Activated T-helper 1 cell treated with anti-CD3 and anti-CD28 coated beads, Interleukin-12 subunit alpha, Interleukin-12 subunit beta, Interleukin-2, Interleukin-4 antibody, amounts not matched to agents 30 ng/mL and 10 ng/mL and 1 ng/mL, durations not matched to agents 14 hours and 24 hours and 36 hours (primary cell): ENCODE results near the gene DNM3. TPM values are rescaled to one million over a fixed set of nuclear protein-coding genes. Genes with fewer than 3 reads are reported as not detected.

Experiments
- DNase-seq: peaks from one replicate; pipeline ENCODE4 v3.0.0; 2021; ENCODE audit warnings: low spot score
- H3K27ac Mint-ChIP-seq: one replicate; pipeline ENCODE4 v1.8.0; 2021; ENCODE audit warnings: mild to moderate bottlenecking, mixed read lengths
- H3K27me3 Mint-ChIP-seq: one replicate; pipeline ENCODE4 v1.8.0; 2022; ENCODE audit warnings: mild to moderate bottlenecking, moderate library complexity, mixed read lengths; ENCODE audit not compliant: insufficient read depth
- H3K36me3 Mint-ChIP-seq: one replicate; pipeline ENCODE4 v1.8.0; 2021; ENCODE audit warnings: low read depth, mixed read lengths
- H3K4me1 Mint-ChIP-seq: one replicate; pipeline ENCODE4 v1.8.0; 2021; ENCODE audit warnings: low read depth, mixed read lengths
- H3K4me3 Mint-ChIP-seq: one replicate; pipeline ENCODE4 v1.8.0; 2021; ENCODE audit warnings: mild to moderate bottlenecking, moderate library complexity, mixed read lengths
- H3K9me3 Mint-ChIP-seq: one replicate; pipeline ENCODE4 v1.8.0; 2021; ENCODE audit warnings: mixed read lengths
- intact Hi-C: fragments of 100-400 bp; cut with micrococcal nuclease; formaldehyde crosslinking; loops from one replicate; pipeline ENCODE4 v1.15.1; 2024
- total RNA-seq: library from RNA; stranded (reverse); gene quantifications from 2 replicates; pipeline ENCODE4 v1.2.3, GENCODE V29; 2022

Gene DNM3
- total RNA-seq, 1 donor from 2014 or later, result 0.62 TPM

- H3K9me3 Mint-ChIP-seq, result no peaks in the 10 kb centered on the region
- intact Hi-C loops, result no loop called here
- H3K27ac Mint-ChIP-seq, result no peak overlapping the region
Measured at GRCh38 chr1:172388490-172388889, 547.2 kb downstream of the DNM3 start.

GRCh38 chr1:172390301-172390682, 549.0 kb downstream of the DNM3 start:
- Mint-ChIP-seq H3K4me1 (peaks cover 29% of the 10 kb centered on the region), H3K36me3 (peaks cover 5% of the 10 kb centered on the region), H3K27me3 (peaks cover 20% of the 10 kb centered on the region), H3K9me3 (no peaks in the 10 kb centered on the region), H3K4me3 (no peak overlapping the region), H3K27ac (no peak overlapping the region)
- intact Hi-C loops, result no loop called here
- no peak for DNase-seq

More at GRCh38 chr1:172388490-172388889, 547.2 kb downstream of the DNM3 start:
- peaks cover 3% of the 10 kb centered on the region for H3K36me3 Mint-ChIP-seq
- DNase-seq, result no peak
- H3K4me1 Mint-ChIP-seq, result peaks cover 12% of the 10 kb centered on the region
- peaks cover 20% of the 10 kb centered on the region for H3K27me3 Mint-ChIP-seq
- no peak overlapping the region for H3K4me3 Mint-ChIP-seq

- Mint-ChIP-seq H3K36me3 (peaks cover 5% of the 10 kb centered on the region), H3K9me3 (no peaks in the 10 kb centered on the region), H3K4me1 (peaks cover 29% of the 10 kb centered on the region), H3K27me3 (peaks cover 20% of the 10 kb centered on the region), H3K4me3 (no peak overlapping the region), H3K27ac (no peak overlapping the region)
- intact Hi-C loops, result no loop called here
- DNase-seq, result no peak
Measured at GRCh38 chr1:172390683-172391551, 549.6 kb downstream of the DNM3 start.

GRCh38 chr1:172391976-172392375, 550.7 kb downstream of the DNM3 start:
- Mint-ChIP-seq H3K4me1 (peaks cover 30% of the 10 kb centered on the region), H3K27me3 (peaks cover 20% of the 10 kb centered on the region), H3K36me3 (peaks cover 5% of the 10 kb centered on the region), H3K27ac (no peak overlapping the region), H3K9me3 (no peaks in the 10 kb centered on the region), H3K4me3 (no peak overlapping the region)
- intact Hi-C loops, result no loop called here
- DNase-seq, result no peak

- no peak overlapping the region for H3K27ac Mint-ChIP-seq
- peaks cover 20% of the 10 kb centered on the region for H3K27me3 Mint-ChIP-seq
- H3K4me3 Mint-ChIP-seq, result no peak overlapping the region
- intact Hi-C loops, result no loop called here
- DNase-seq, result no peak
- no peaks in the 10 kb centered on the region for H3K9me3 Mint-ChIP-seq
- peaks cover 44% of the 10 kb centered on the region for H3K4me1 Mint-ChIP-seq
- H3K36me3 Mint-ChIP-seq, result peaks cover 5% of the 10 kb centered on the region
Measured at GRCh38 chr1:172393354-172393753, 552.1 kb downstream of the DNM3 start.

GRCh38 chr1:172394141-172394751, 552.9 kb downstream of the DNM3 start:
- peak; percentile 68 for DNase-seq
- Mint-ChIP-seq H3K36me3 (peaks cover 5% of the 10 kb centered on the region), H3K27me3 (peaks cover 20% of the 10 kb centered on the region), H3K4me1 (peaks cover 52% of the 10 kb centered on the region), H3K27ac (peak overlapping the region; percentile 40), H3K4me3 (peak overlapping the region; percentile 27), H3K9me3 (no peaks in the 10 kb centered on the region)
- intact Hi-C loops, result loop anchor here (1.0 kb wide), 5 partner anchors 13 to 213 kb away; no protein-coding TSS in a partner anchor

- DNase-seq, result no peak
- intact Hi-C loops, result loop anchor here (1.0 kb wide), 5 partner anchors 14 to 214 kb away; no protein-coding TSS in a partner anchor
- peaks cover 58% of the 10 kb centered on the region for H3K4me1 Mint-ChIP-seq
- peaks cover 5% of the 10 kb centered on the region for H3K36me3 Mint-ChIP-seq
- peak overlapping the region; percentile 32 for H3K27ac Mint-ChIP-seq
- H3K4me3 Mint-ChIP-seq, result peak overlapping the region; percentile 27
- peaks cover 17% of the 10 kb centered on the region for H3K27me3 Mint-ChIP-seq
- no peaks in the 10 kb centered on the region for H3K9me3 Mint-ChIP-seq
Measured at GRCh38 chr1:172394811-172395210, 553.5 kb downstream of the DNM3 start.

GRCh38 chr1:172395576-172395975, 554.3 kb downstream of the DNM3 start:
- intact Hi-C loops, result no loop called here
- Mint-ChIP-seq H3K9me3 (no peaks in the 10 kb centered on the region), H3K36me3 (peaks cover 5% of the 10 kb centered on the region), H3K27me3 (peaks cover 15% of the 10 kb centered on the region), H3K4me1 (peaks cover 65% of the 10 kb centered on the region), H3K4me3 (no peak overlapping the region), H3K27ac (no peak overlapping the region)
- no peak for DNase-seq

GRCh38 chr1:172397221-172397620, 555.9 kb downstream of the DNM3 start:
- Mint-ChIP-seq H3K4me1 (peaks cover 62% of the 10 kb centered on the region), H3K4me3 (no peak overlapping the region), H3K9me3 (no peaks in the 10 kb centered on the region), H3K36me3 (peaks cover 5% of the 10 kb centered on the region), H3K27me3 (peaks cover 3% of the 10 kb centered on the region), H3K27ac (no peak overlapping the region)
- DNase-seq, result no peak
- intact Hi-C loops, result no loop called here

- Mint-ChIP-seq H3K4me1 (peaks cover 62% of the 10 kb centered on the region), H3K27ac (no peak overlapping the region), H3K4me3 (no peak overlapping the region), H3K9me3 (no peaks in the 10 kb centered on the region), H3K36me3 (peaks cover 5% of the 10 kb centered on the region), H3K27me3 (peaks cover 3% of the 10 kb centered on the region)
- DNase-seq, result no peak
- intact Hi-C loops, result no loop called here
Measured at GRCh38 chr1:172397633-172398032, 556.3 kb downstream of the DNM3 start.

GRCh38 chr1:172398193-172398592, 556.9 kb downstream of the DNM3 start:
- no peak for DNase-seq
- peaks cover 4% of the 10 kb centered on the region for H3K36me3 Mint-ChIP-seq
- intact Hi-C loops, result no loop called here
- H3K4me1 Mint-ChIP-seq, result peaks cover 61% of the 10 kb centered on the region
- no peaks in the 10 kb centered on the region for H3K9me3 Mint-ChIP-seq
- no peak overlapping the region for H3K27ac Mint-ChIP-seq
- H3K4me3 Mint-ChIP-seq, result no peak overlapping the region
- H3K27me3 Mint-ChIP-seq, result peaks cover 2% of the 10 kb centered on the region

GRCh38 chr1:172398970-172399755, 557.9 kb downstream of the DNM3 start:
- Mint-ChIP-seq H3K4me1 (peaks cover 52% of the 10 kb centered on the region), H3K27ac (peak overlapping the region; percentile 4), H3K9me3 (no peaks in the 10 kb centered on the region), H3K27me3 (no peaks in the 10 kb centered on the region), H3K4me3 (no peak overlapping the region), H3K36me3 (no peaks in the 10 kb centered on the region)
- no peak for DNase-seq
- intact Hi-C loops, result loop anchor here (1.0 kb wide), 4 partner anchors 61 to 397 kb away; no protein-coding TSS in a partner anchor
